Psoas muscle (tissue), 8 donors: ENCODE results near the gene USP5. TPM values are rescaled to one million over a fixed set of nuclear protein-coding genes. Genes with fewer than 3 reads are reported as not detected.
A peak's percentile ranks its signal among the peaks of the same experiment; 100 is the strongest.

Source experiments
- ATAC-seq, 4 donors: fragments of 200-7000 bp; cut with Tn5 transposase; one replicate each; pipeline ENCODE4 v1.9.1; 2020; ENCODE audit warnings: moderate library complexity in 3 of 4, mild to moderate bottlenecking in 2 of 4
- DNase-seq, 2 donors: peaks; one replicate each; pipeline ENCODE4 v3.0.0-alpha.2; 2020
- H3K27ac ChIP-seq: fragments of 200-600 bp; one replicate; pipeline ENCODE4 v1.8.0; 2022
- H3K27me3 ChIP-seq, 3 donors: fragments of 200-600 bp in 1 of 3; one replicate each; pipeline versions ENCODE4 v1.6.1 to v1.8.0; 2013 to 2022; ENCODE audit warnings: low read length in 2 of 3, mild to moderate bottlenecking in 2 of 3, moderate library complexity in 1 of 3; ENCODE audit not compliant: insufficient read depth in 3 of 3
- H3K36me3 ChIP-seq, 2 donors: fragments of 200-600 bp in 1 of 2; one replicate each; pipeline versions ENCODE4 v1.6.1 to v1.8.0; 2013 to 2022; ENCODE audit warnings: low read depth in 1 of 2, mild to moderate bottlenecking in 1 of 2, moderate library complexity in 1 of 2; ENCODE audit not compliant: insufficient read depth in 1 of 2
- H3K4me1 ChIP-seq: fragments of 200-600 bp; one replicate; pipeline ENCODE4 v1.8.0; 2022
- H3K4me3 ChIP-seq: fragments of 200-600 bp; one replicate; pipeline ENCODE4 v1.8.0; 2022; ENCODE audit warnings: mild to moderate bottlenecking
- H3K9me3 ChIP-seq: fragments of 200-600 bp; one replicate; pipeline ENCODE4 v1.8.0; 2022
- WGBS, 3 donors: extraction: QIAGEN DNeasy Blood & Tissue Kit; methylation state at CpG; one replicate each; pipeline versions ENCODE4 v1.1.6 to v1.1.7; 2013; 5-methylcytosine and 5-hydroxymethylcytosine counted together
- intact Hi-C, 2 donors: fragments of 100-400 bp; cut with DNase I; formaldehyde crosslinking; loops; one replicate each; pipeline versions ENCODE4 v1.11.0 to v1.14.2; 2022
- polyA plus RNA-seq, 3 donors: library from polyadenylated mRNA; stranded (reverse); fragments of 200-250 nt; gene quantifications; one replicate each; pipeline ENCODE4 v1.2.3, GENCODE V29; 2013
- total RNA-seq, 4 donors: library from RNA; stranded (reverse); fragmentation: NEBNext Ultra II Directional in 2 of 4; extraction: Animal tissue kit (Norgen Biotek cat#: 25700) in 2 of 4; gene quantifications; one replicate each; pipeline versions ENCODE4 v1.2.1 to v1.2.4, GENCODE V29; 2021 to 2023
- TF ChIP-seq, protein P1 (sequence below): fragments of 200-600 bp; IDR thresholded peaks from one replicate; pipeline ENCODE4 v1.8.0; 2022; ENCODE audit warnings: antibody characterized with exemption
- donor health status: healthy with polysubstance abuse.
- donor health status: DM: no; HTN: no; CAD: no; lungs with moderate emphysema.
- donor health status: Bipolar disorder and iron deficiency.
- donor health status: healthy.
- donor health status: DM: yes; HTN: yes; CAD: no.
- donor health status: DM: no; HTN: no; CAD: no.
- donor health status: DM: no; HTN: no; CAD: no.
- donor health status: DM: yes; HTN: yes; CAD: no.

USP5 gene
- total and polyA plus RNA-seq, 7 donors = 43.1 to 127 (median 98.1) TPM

DNA sequence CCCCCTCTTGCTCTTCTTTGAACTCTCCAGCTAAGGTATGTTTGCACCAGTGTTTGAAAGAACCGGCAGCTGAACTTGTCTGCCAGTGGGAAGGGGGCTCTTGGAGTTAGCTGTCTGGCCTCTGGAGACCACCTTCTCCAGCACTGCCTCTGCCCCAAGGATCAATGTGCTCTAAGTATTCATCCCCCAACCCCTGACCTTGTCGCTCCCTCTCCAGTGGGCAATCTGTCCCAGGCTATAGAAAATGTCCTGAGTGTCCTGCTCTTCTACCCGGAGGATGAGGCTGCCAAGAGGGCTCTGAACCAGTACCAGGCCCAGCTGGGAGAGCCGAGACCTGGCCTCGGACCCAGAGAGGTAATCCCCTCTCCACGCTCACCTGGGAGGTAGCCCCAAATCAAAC, 21.0 kb upstream of the USP5 start:
- no peaks in the 10 kb centered on the region for H3K4me1 ChIP-seq
- WGBS, 3 donors = 84 to 94% (median 84%) methylated on average over 6 of the region's 6 CpGs
- no peak for DNase-seq

DNA sequence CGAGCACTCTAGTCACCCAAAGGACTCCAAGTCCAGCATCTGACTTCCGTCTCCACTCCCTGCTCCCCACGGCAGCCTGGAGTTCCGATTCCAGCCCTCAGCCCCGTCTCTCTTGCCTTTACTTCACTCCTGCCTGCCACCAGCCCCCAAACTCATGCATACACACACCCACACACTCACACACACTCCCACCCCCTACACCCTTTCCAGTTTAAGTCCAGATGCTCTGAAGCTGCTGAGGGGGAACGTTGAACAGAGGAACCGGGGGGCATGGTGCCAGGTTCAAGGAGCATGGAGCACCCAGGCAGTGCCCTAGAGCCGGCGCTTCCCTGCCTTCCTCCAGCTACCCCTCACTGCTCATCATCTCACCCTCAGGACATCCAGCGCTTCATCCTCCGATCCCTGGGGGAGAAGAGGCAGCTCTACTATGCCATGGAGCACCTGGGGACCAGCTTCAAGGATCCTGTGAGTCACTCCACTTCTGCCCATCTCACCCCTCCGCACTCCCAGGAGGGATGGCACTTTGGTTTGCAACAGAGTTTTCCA, 20.4 kb upstream of the USP5 start:
- TF ChIP-seq, protein P1, sequence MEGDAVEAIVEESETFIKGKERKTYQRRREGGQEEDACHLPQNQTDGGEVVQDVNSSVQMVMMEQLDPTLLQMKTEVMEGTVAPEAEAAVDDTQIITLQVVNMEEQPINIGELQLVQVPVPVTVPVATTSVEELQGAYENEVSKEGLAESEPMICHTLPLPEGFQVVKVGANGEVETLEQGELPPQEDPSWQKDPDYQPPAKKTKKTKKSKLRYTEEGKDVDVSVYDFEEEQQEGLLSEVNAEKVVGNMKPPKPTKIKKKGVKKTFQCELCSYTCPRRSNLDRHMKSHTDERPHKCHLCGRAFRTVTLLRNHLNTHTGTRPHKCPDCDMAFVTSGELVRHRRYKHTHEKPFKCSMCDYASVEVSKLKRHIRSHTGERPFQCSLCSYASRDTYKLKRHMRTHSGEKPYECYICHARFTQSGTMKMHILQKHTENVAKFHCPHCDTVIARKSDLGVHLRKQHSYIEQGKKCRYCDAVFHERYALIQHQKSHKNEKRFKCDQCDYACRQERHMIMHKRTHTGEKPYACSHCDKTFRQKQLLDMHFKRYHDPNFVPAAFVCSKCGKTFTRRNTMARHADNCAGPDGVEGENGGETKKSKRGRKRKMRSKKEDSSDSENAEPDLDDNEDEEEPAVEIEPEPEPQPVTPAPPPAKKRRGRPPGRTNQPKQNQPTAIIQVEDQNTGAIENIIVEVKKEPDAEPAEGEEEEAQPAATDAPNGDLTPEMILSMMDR = no peak
- intact Hi-C loops = no loop called here
- Histone ChIP-seq H3K4me1 (no peaks in the 10 kb centered on the region), H3K27me3 (peaks cover 0 to 25% (median 6%) of the 10 kb centered on the region in 3 donors), H3K4me3 (no peak overlapping the region), H3K9me3 (no peaks in the 10 kb centered on the region), H3K27ac (no peak overlapping the region), H3K36me3 (peaks cover 0 to 2% of the 10 kb centered on the region in 2 donors)
- ATAC-seq (no peak), DNase-seq (peak in 1 of 2 donors; percentile 23)
- WGBS, 3 donors = 84 to 85% (median 84%) methylated on average over 12 of the region's 12 CpGs

More for the DNA sequence above, 21.0 kb upstream of the USP5 start:
- Histone ChIP-seq H3K27ac (no peak overlapping the region), H3K36me3 (peaks cover 0 to 2% of the 10 kb centered on the region in 2 donors), H3K27me3 (peaks cover 0 to 31% (median 6%) of the 10 kb centered on the region in 3 donors), H3K4me3 (no peak overlapping the region), H3K9me3 (no peaks in the 10 kb centered on the region)
- no peak for ATAC-seq
- TF ChIP-seq, protein P1 = no peak
- intact Hi-C loops = no loop called here

DNA sequence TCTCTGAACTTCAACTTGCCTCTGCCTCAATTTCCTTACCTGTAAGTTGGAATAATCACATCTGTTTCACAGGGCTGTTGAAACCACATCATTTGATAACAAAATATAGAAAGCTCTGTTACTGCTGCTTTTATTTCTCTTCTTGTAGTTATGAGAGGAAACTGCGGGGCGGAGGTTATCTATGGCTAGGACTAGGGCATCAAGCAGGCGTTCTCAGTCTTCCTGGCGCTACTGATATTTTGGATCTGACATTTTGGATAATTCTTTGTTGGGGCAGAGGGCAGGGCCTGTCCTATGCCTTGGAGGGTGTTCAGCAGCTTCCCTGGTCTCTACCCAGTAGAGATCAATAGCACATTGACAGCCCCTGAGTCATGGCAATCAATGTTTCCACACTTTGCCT, 19.8 kb upstream of the USP5 start:
- Histone ChIP-seq H3K27me3 (peaks cover 0 to 19% (median 6%) of the 10 kb centered on the region in 3 donors), H3K9me3 (no peaks in the 10 kb centered on the region), H3K4me3 (no peak overlapping the region), H3K27ac (no peak overlapping the region), H3K4me1 (no peaks in the 10 kb centered on the region), H3K36me3 (peaks cover 0 to 2% of the 10 kb centered on the region in 2 donors)
- DNase-seq (no peak), ATAC-seq (no peak)
- 93 to 96% (median 95%) methylated on average over 4 of the region's 4 CpGs for WGBS, 3 donors
- TF ChIP-seq, protein P1 = no peak
- intact Hi-C loops = no loop called here

DNA sequence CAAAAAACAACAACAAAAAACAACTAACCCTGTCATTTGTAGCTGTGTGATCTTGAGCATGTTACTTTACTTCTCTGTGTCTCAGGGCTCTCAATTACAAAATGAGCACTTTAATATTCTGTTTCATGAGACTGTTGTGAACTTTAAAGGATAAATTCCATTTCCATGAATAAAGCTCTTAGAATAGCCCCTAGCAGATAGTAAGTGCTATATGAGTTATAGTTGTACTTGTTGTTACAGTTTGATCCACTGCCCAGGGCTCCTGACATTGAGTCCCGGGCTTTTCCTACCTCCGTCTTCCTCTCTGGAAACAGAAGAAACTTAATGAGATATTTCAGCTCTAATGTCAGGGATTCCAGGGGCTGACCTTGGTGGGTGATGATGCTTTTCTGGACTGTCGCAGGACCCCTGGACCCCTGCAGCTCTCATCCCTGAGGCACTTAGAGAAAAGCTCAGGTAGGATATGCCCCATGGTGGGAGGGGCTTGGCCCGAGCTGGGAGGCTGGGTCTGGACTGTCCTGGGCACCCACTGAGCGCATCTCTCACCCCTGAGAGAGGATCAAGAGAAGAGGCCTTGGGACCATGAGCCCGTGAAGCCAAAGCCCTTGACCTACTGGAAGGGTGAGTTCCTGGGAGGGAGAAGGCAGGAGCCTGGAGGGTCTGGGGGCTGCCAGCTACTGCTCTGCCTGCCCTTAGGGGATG, 18.6 kb upstream of the USP5 start:
- peaks cover 0 to 2% of the 10 kb centered on the region in 2 donors for H3K36me3 ChIP-seq
- intact Hi-C loops = no loop called here
- peak in 1 of 2 donors; percentile 13 for DNase-seq
- 68 to 78% (median 68%) methylated on average over 6 of the region's 6 CpGs for WGBS, 3 donors
- no peaks in the 10 kb centered on the region for H3K9me3 ChIP-seq
- H3K27me3 ChIP-seq = peaks cover 0 to 14% (median 6%) of the 10 kb centered on the region in 3 donors
- H3K4me1 ChIP-seq = no peaks in the 10 kb centered on the region
- peak in 2 of 4 donors; percentile 25 to 46 for ATAC-seq
- TF ChIP-seq, protein P1 = no peak
- no peak overlapping the region for H3K27ac ChIP-seq
- no peak overlapping the region for H3K4me3 ChIP-seq
